HTERT RPE-1 (cell line): ENCODE results near the gene ZNF786.
"Not testable (repeated sequence)": the region's sequence is repeated elsewhere in the genome, so short reads cannot be mapped to it uniquely, and the experiment has no call there.

ENCODE experiments used
- in situ Hi-C: fragments of 300-500 bp; cut with MboI; formaldehyde crosslinking; loops from 4 replicates; pipeline ENCODE4 v1.14.3; 2020; ENCODE audit warnings: low sequenced_read_pairs

Gene ZNF786

GRCh38 chr7:149036676-149037075 is 53.8 kb downstream of the ZNF786 start:
- in situ Hi-C loops: no loop called here

GRCh38 chr7:149031353-149031910 is 59.1 kb downstream of the ZNF786 start:
- in situ Hi-C loops: no loop called here

- in situ Hi-C loops: not testable (repeated sequence)
Measured at GRCh38 chr7:149030439-149030838, 60.1 kb downstream of the ZNF786 start.

GRCh38 chr7:149028346-149029109 is 62.0 kb downstream of the ZNF786 start, which contains the start of gene PDIA4:
PDIA4 (minus strand) TSS chr7:149028505; CDS start chr7:149028408, 97 bp downstream.
- in situ Hi-C loops: no loop called here

GRCh38 chr7:149027611-149028345 is 62.7 kb downstream of the ZNF786 start:
- in situ Hi-C loops: no loop called here

- in situ Hi-C loops: no loop called here
Measured at GRCh38 chr7:149027055-149027454, 63.5 kb downstream of the ZNF786 start.

- in situ Hi-C loops: no loop called here
Measured at GRCh38 chr7:149023662-149024061, 66.9 kb downstream of the ZNF786 start.

- in situ Hi-C loops: no loop called here
Measured at GRCh38 chr7:149022756-149023360, 67.7 kb downstream of the ZNF786 start.

GRCh38 chr7:149021725-149022062 is 68.8 kb downstream of the ZNF786 start:
- in situ Hi-C loops: no loop called here

- in situ Hi-C loops: no loop called here
Measured at GRCh38 chr7:149020483-149020882, 70.0 kb downstream of the ZNF786 start.
